ENCODE data around the gene SALL4.

- TF ChIP-seq CTCF (IDR thresholded peaks at IDR 0.05) (no peak), POLR2A (IDR thresholded peaks at IDR 0.05) (no peak)
Measured at GRCh38 chr20:51811514-51812128, 9.3 kb upstream of the SALL4 start.
